Posterior vena cava (tissue), 2 donors: ENCODE measurements around the gene PIM1. TPM values are rescaled to one million over a fixed set of nuclear protein-coding genes. Genes with fewer than 3 reads are reported as not detected.
"Not testable (repeated sequence)": the region's sequence is repeated elsewhere in the genome, so short reads cannot be mapped to it uniquely, and the experiment has no call there.

Experiments
- DNase-seq: peaks from one replicate; pipeline ENCODE4 v3.0.0-alpha.2; 2020; ENCODE audit warnings: low spot score
- intact Hi-C, 2 donors: fragments of 100-400 bp; cut with DNase I; formaldehyde crosslinking; loops; one replicate each; pipeline versions ENCODE4 v1.14.1 to v1.14.2; 2022 to 2023
- long read RNA-seq, 2 donors: library from polyadenylated mRNA; unstranded; transcript quantifications; one replicate each; pipeline ENCODE4 v2.0.0, GENCODE V29; 2020 to 2021
- total RNA-seq, 2 donors: library from RNA; stranded (reverse); fragmentation: NEBNext Ultra II Directional; extraction: Animal tissue kit (Norgen Biotek cat#: 25700); gene quantifications; one replicate each; pipeline ENCODE4 v1.2.1, GENCODE V29; 2021
- donor health status: DM: yes; HTN: yes; CAD: no.
- donor health status: DM: yes; HTN: yes; CAD: no.

PIM1 gene
- 10 to 100 TPM; 32.3 to 34.3 TPM for total RNA-seq
- long read RNA-seq, donor 1, transcript PIM1-201 (6 exons, 2,650 nt) = major isoform, 11 of 18 reads
- long read RNA-seq, donor 1, partial matches to known transcripts = 2 of 18 reads
- long read RNA-seq, donor 1, other reads (novel, unspliced or antisense) = 5 of 18 reads
- long read RNA-seq, donor 2, transcript PIM1-201 (6 exons, 2,650 nt) = major isoform, 56 of 77 reads
- long read RNA-seq, donor 2, partial matches to known transcripts = 14 of 77 reads
- long read RNA-seq, donor 2, other reads (novel, unspliced or antisense) = 6 of 77 reads

DNA sequence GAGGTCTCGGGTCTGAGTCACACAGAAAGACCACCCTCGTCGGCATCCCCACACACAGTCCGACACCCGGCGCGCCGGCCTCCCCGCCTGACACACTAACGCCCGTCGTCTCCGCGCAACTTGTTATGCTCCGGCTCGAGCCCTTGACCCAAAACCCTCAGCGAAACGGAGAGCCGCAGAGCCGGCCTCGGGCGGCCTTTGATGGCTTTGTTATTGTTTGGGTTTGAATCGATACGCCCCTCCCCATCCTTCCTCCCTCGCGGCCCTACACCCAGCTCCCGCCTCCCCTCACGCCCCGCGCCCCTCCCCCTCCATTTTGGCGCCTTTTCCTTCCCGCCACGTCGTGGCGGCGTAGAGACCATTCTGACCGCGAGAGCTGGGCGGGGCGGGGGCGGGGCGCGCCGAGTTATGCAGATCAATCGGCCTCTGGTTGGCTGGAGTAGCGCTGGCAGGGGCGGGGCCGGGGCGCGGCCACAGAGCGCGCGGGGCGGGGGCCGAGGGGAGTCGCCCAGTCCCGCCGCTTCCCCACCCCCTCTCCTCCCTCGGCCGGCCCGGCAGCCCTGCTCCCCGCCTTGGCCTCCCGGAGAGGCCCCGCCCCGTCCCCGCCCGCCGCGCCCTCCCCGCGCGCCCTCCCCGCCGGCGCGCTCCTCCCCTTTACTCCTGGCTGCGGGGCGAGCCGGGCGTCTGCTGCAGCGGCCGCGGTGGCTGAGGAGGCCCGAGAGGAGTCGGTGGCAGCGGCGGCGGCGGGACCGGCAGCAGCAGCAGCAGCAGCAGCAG lies at the start of gene PIM1:
Gene PIM1, plus strand, starts transcription at position 657 of the 777 bp plus-strand sequence. CDS start 424 bp downstream, outside the sequence.
- DNase-seq = peak; percentile 100
- intact Hi-C loops = loop anchor here (1.0 to 10.0 kb wide), 6 partner anchors 22 to 145 kb away; no protein-coding TSS in a partner anchor

DNA sequence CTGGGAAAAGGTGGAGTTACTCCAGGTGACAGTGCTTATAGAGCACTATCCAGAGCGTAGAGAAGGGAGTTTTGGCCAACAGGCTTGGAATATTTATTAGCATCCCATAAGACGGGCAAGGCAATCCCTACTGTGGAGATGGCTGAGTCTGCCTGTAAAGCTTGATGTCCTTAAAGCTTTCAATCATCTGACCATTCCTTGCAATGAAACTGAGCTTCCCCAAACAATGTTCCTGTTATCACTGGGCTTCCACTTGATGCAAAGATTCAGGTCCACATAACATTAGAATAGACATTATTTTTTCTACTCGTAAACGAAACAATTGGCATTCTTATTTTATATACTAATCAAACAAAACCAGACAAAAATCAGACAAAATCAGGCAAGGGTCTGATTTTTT lies 48.4 kb upstream of the PIM1 start:
- intact Hi-C loops = loop anchor here (5.0 to 10.0 kb wide), 2 partner anchors 53 to 64 kb away; partner anchors contain the start of gene PIM1 (in 1 of the 2)
- DNase-seq = no peak

DNA sequence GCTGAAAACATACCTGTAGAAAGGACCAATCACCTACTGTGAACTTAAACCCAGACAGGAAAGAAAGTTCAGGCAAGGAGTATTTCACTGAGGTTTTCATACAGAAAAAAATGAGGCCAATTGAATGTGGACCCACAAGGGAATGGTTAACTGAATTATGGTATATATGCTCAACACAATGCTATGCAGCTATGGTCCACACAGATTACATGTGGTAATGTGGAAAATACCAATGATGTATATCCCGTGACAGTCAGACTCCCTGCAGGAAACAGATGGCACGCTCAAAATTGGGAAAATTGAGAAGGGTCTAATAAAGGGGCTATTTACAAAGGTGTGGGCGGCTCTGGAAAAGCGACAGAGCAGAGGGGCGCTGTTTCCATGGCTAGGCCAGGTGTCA lies 47.1 kb upstream of the PIM1 start:
- intact Hi-C loops = loop anchor here (5.0 to 10.0 kb wide), 2 partner anchors 52 to 66 kb away; partner anchors contain the start of gene PIM1 (in 1 of the 2)
- no peak for DNase-seq

DNA sequence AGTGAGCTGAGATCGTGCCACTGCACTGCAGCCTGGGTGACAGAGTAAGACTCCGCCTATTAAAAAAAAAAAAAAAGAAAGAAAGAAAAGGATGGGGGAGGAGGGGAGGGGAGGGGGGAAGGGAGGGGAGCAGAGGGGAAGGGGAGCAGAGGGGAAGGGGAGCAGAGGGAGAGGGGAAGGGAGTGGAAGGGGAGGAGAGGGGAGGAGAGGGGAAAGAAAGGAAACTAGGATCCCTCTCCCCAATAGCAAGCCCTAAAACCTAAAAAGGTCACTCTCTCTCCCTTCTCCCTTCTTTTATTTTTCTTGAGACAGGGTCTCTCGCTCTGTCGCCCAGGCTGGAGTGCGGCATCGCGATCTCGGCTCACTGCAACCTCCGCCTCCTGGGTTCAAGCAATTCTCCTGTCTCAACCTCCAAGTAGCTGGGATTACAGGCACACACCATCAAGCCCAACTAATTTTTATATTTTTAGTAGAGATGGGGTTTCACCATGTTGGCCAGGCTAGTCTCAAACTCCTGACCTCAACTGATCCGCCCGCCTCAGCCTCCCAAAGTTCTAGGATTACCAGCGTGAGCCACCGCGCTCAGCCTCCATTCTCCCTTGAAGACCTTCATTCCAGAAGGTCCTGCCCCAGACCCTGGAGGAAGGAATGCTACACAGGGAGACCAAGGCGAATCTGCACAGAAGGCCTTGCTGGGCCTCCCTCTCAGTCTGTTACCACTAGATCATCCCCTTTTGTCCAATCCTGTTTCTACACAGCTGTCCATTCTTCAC lies 45.8 kb upstream of the PIM1 start:
- no peak for DNase-seq
- intact Hi-C loops = loop anchor here (5.0 to 10.0 kb wide), 2 partner anchors 51 to 67 kb away; partner anchors contain the start of gene PIM1 (in 1 of the 2)

DNA sequence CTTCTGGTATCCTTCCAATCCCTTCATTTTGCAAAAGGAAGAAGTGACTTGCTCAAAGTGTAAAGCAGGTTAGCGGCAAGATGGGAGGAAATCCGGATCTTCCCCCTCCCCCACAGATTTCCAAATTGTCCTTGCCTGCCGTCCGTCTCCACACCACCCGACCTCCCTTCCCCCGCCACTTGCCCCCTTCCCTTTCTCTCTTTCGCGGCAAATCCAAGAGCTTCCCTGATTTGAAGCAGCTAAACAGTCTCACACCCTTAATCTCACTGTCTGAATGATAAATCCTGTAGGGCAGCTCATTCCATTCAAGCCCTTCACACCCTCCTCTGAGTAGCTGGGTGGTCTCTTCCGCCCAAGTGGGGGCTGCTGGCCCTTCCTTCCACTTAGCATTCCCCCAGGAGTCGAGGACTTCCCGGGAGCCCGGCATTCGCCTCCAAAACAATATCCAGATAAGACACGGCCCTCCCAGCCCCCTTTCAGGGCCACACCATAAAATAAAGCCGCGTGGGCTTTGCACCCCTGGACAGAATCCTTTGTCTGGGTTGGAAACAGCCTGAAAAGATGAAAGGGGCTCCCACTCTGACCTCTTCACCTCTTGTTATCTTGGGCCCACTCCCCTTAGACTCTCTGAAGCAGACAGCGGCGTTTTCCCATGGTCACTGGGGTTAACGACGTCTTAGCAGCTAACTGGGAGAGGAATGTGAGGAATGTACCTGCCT lies 44.0 kb upstream of the PIM1 start:
- intact Hi-C loops = loop anchor here in 1 of 2 donors (10.0 kb wide), 1 partner anchor 49 kb away; the partner anchor contains the start of gene PIM1
- no peak for DNase-seq

DNA sequence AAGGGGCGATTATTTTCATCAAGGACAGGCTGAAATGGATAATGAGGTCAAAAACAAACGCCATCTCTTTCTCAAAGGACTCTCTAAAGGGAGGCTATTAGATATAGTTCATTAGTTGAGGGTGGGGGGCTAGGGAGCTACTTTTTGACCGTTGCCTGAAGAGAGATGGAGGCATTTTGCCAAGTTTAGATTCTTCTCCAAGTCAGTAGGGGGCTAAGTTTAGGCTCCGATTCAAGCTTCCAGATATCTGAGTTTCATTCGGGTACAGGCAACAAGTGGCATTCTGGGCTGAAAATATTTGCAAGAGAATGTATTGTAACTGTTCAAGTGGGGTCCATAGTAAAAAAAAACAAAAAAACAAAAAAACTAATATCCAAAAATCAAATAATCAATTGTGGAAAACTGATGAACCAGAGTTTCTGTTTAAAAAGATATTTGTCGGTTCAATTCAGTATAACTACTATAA lies 43.4 kb upstream of the PIM1 start:
- intact Hi-C loops = loop anchor here in 1 of 2 donors (10.0 kb wide), 1 partner anchor 48 kb away; the partner anchor contains the start of gene PIM1
- no peak for DNase-seq

DNA sequence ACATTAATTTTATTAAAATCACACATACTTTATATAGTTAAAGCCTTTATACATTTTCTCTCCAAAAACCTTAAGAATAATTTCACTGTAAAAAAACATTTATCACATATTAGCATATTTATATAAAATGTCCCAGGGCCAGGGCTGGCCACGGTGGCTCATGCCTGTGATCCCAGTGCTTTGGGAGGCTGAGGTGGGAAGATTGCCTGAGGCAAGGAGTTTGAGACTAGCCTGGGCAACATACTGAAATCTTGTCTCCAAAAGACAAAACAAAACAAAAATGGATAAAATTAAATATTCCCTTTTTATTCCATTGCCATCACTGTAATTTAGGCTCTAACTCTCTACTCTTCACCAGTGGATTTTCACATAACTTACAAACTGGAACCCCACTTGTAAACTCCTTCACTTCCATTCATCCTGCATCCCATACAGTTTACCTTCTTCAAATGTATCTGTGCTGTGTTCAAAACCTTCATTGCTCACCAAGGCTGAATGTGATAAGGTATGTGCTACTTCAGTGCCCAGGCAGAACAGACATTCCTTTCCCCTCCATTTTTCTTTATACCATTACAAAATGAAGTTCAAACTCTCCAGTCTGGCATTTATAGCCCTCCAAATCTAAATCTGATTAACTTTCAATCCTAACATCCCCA lies 42.9 kb upstream of the PIM1 start:
- intact Hi-C loops = loop anchor here in 1 of 2 donors (10.0 kb wide), 1 partner anchor 48 kb away; the partner anchor contains the start of gene PIM1
- no peak for DNase-seq

DNA sequence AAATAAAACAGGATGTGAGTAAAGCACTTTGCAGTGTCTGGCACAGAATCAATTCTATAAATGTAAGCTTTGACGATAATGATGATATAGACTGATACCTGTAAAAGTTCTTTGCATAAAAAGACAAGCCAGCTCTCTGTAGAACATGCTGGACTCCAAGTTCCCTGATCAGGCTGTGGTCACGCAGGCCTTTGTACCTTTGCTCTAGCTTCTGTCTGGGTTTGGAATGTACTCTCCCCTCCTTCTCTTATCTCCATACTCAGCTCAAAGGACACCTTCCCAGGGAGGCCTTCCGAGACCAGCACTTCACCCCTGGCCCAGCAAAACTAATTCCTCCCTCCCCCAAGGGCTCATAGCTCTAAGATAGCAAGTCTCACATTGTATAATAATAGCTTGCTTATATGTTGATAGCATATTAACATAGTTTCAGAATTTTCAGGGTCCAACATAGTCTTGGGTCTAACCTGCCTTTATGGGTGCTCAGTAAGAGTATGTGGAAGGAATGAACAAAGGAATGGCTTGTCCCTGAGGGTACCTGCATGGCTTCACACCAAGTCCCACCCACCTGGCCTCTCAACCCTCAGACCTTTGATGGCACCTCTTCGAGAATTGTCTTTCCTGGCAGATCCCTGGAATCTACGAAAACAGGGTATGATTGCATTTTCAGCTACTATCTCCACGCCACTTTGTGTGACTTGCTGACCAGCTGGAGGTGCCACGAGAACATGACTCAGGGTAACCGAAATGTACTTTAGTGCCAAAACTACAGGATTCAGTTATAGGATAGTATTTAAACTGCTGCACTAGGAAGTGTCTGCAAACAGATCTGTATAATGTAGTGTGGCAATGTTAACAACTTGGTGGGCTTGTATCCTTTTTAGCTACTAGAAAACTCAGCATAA lies 41.7 kb upstream of the PIM1 start:
- intact Hi-C loops = loop anchor here in 1 of 2 donors (10.0 kb wide), 1 partner anchor 47 kb away; the partner anchor contains the start of gene PIM1
- DNase-seq = no peak

DNA sequence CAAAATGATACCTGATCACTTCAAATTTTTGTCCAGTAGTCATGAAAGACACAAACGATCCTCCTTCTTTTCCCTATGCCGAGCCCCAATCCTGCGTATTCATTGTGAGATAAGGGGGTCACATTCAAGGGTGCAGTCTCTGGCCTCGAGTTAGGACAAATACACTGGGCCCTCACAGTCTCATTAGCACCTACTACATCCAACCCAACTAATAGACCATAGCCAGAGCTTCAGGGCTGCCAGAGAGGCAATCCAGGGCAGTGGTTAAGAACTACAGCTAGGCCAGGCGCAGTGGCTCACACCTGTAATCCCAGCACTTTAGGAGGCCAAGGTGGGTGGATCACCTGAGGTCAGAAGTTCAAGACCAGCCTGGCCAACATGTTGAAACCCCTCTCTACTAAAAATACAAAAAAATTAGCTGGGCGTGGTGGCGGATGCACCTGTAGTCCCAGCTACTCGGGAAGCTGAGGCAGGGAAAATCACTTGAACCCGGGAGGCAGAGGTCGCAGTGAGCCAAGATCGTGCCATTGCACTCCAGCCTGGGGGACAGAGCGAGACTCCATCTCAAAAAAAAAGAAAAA lies 41.0 kb upstream of the PIM1 start:
- not testable (repeated sequence) for DNase-seq
- intact Hi-C loops = loop anchor here in 1 of 2 donors (10.0 kb wide), 1 partner anchor 46 kb away; the partner anchor contains the start of gene PIM1

DNA sequence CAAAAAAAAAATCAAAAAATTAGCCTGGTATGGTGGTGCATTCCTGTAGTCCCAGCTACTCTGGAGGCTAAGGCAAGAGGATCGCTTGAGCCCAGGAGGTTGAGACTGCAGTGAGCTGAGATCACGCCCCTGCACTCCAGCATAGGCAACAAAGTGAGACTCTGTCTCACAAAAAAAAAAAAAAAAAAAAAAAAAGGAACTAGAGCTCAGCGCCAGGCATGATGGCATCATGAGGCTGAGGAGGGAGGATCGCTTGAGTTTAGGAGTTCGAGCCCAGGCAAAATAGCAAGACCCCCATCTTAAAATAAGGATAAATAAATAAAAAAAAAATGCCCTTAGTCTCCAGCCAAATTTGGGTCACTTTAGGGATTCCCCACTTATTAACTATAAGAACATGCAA lies 40.4 kb upstream of the PIM1 start:
- DNase-seq = no peak
- intact Hi-C loops = loop anchor here in 1 of 2 donors (10.0 kb wide), 1 partner anchor 45 kb away; the partner anchor contains the start of gene PIM1

DNA sequence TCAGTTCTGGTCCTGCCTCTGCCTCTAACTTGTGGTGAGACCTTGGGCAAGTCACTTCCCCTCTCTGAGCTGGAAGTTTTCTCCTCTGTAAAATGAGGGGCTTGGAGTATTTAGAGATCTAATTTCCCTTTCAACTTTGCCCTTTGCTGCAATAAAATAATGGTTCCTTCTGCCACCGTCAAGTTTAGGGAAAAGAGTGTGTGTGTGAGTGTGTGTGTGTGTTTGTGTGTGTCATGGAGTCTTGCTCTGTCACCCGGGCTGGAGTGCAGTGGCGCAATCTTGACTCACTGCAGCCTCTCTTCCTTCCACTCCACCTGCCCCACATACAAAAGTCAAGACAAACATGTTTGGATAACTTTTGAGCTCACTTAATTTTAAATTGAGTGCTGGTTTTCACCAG lies 39.2 kb upstream of the PIM1 start:
- peak; percentile 83 for DNase-seq
- intact Hi-C loops = loop anchor here in 1 of 2 donors (2.0 kb wide), 1 partner anchor 40 kb away; the partner anchor contains the start of gene PIM1

DNA sequence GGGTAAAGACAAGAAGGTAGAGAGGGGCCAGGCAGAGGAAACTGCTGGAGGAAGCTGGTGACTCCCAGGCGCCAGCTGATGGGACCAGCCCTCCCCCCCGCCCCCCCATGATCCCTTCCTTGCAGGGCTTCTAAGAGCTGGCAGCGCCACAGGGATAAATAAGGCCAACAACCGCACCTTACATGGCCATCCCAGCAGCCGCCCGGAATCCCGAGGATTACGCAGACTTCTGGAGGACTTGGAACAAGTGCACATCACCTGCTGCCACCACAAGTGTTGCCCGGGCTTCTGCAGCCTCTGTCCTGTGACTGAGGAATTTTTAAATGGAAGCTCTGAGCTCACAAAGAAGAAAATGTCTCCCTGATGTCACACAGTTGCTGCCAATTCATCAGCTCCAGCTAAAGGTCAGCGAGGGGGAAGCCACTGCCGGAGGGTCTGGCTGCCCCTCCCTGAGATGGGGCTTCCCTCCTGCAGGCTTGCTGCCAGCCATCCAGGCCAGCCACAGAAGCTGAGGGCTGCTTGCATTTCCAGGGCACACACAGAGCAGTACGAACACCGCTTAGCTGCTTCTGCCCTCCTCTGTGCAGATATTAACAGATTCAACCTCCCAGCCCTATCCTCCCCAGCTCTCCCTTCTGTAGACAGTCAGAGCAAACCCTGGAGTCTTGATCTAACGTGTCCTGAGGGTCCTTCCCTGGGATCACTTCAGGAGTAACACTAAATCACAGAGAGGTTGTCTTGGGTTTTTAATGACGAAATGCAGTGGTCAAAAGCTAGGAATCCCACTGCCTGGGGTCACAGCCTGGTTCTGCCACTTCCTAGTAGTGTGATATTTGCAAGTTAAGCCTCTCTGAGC lies 38.6 kb upstream of the PIM1 start:
- peak; percentile 84 for DNase-seq
- intact Hi-C loops = loop anchor here in 1 of 2 donors (2.0 kb wide), 1 partner anchor 39 kb away; the partner anchor contains the start of gene PIM1

DNA sequence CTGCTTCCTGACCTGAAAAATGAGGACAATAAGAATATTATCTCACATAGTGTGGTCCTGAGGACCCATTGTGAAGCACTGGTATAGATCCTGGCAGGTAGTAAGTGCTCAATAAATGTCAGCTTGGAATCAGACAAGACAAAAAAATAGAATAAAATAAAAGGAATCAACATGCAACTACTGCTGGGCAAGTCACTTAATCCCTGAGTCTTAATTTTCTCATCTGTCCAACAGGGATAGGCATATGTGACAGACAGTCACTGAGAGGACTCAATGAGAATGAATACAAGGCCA lies 38.0 kb upstream of the PIM1 start:
- intact Hi-C loops = loop anchor here in 1 of 2 donors (2.0 kb wide), 1 partner anchor 39 kb away; the partner anchor contains the start of gene PIM1

DNA sequence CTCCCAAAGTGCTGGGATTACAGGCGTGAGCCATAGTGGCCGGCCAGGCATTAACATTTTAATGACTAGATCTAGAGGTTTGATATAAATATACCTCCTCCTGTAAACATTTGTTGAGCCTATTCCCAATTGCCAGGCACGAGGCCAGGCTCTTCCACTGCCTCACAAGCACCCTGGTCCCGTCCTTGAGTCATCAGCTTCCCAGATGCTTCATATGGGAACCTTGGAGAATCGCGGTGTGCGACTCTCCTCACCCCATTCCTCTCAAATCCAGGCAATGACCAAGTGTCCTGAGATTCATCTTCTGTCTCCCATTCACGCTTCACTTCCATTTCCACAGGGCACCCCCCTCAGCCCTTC lies 35.9 kb upstream of the PIM1 start:
- DNase-seq = no peak
- intact Hi-C loops = no loop called here

More for the DNA sequence above, 38.0 kb upstream of the PIM1 start:
- DNase-seq = no peak

DNA sequence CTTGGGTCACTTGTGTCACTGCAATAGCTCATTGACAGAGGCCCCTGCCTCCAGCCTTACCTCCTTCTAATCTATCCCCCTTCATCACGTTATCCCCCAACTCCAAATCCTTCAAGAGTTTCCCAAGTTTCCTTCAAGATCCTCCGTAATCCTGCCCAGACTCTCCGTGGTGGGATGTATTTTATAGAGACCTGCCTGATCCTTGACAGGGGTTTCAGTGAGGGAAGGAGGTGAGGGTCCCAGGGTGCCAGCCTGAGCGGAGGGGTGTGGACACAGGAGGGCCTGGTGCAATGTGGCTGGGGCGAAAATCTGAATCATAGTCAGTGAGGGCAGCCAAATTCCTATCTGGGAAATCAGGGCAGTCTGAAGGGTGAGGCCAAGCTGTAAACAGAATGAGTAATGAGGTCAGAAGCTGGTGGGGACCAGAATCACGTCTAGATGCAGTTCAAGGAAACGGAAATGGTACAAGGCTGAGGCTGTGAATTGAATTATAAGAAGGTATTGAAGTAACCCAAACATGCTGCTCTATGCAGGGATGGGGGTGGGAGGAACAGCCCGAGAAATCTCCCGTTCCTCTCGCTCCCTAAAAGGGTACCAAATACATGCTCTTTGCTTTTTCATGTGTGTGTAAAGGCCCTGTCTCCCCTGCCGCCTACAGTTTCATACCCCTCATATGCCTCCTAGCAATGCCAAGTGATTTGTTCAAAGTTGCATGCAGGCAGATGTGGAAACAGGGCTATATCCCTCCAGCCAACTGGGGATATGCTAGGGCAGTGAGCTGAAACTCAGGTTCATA lies 35.4 kb upstream of the PIM1 start:
- intact Hi-C loops = no loop called here

More for the DNA sequence above, 35.4 kb upstream of the PIM1 start:
- no peak for DNase-seq
